Jurkat, Clone E6-1 (cell line): Measurements from ENCODE around the gene OR51V1. TPM values are rescaled to one million over a fixed set of nuclear protein-coding genes. Genes with fewer than 3 reads are reported as not detected.
"Not testable (repeated sequence)": the region's sequence is repeated elsewhere in the genome, so short reads cannot be mapped to it uniquely, and the experiment has no call there.

Experiments used
- DNase-seq: peaks from one replicate; pipeline ENCODE4 v3.0.0-alpha.2; 2011; ENCODE audit warnings: low read depth, low spot score
- H3K4me3 ChIP-seq: 2 replicates; pipeline ENCODE4 v1.5.1; 2011; ENCODE audit warnings: mild to moderate bottlenecking, low read length, control low read depth, moderate library complexity
- polyA plus RNA-seq: library from polyadenylated mRNA; unstranded; fragments of >200 nt; gene quantifications from one replicate; pipeline ENCODE4 v1.2.1, GENCODE V29; 2012; ENCODE audit warnings: missing spikeins; ENCODE audit not compliant: insufficient read length, insufficient read depth

Gene OR51V1
- polyA plus RNA-seq = not detected

DNA sequence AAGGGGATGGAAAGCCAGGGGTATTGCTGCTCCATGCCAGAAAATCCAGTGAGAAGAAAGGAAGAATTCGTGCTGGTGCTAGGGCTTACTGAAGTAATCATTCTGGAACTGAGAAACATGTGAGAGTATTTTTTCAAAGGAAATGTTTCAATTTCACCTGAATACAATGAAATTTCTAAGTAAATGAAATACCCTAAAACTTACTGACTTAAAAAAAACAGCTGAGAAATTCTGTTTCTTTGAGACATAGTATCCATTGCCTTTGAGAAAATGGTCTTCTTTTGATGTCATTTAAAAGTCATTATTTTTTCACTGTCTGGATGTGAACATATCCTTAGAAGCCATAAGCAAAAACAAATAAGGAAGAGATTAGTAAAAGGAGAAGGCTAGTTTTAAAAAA lies at the start of gene OR51V1:
OR51V1 (minus strand) TSS at position 101 of the 400 bp plus-strand sequence; CDS start at position 101, 0 bp downstream.
- DNase-seq = no peak
- H3K4me3 ChIP-seq = no peak within 1 kb of the TSS

DNA sequence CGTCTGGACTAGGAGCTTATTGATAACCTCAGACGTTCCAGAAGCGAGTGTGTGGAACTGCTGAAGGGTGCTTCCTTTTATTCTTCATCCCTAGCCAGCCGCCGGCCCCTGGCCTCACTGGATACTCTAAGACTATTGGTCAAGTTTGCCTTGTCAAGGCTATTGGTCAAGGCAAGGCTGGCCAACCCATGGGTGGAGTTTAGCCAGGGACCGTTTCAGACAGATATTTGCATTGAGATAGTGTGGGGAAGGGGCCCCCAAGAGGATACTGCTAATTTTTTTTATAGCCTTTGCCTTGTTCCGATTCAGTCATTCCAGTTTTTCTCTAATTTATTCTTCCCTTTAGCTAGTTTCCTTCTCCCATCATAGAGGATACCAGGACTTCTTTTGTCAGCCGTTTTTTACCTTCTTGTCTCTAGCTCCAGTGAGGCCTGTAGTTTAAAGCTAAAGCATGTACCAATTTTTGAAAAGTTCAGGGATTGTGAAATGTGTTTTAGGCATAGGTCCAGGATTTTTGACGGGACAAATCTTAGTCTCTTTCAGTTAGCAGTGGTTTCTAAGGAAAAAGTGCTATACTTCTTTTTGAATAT lies 49.4 kb upstream of the OR51V1 start, which contains the start of gene HBG1:
HBG1 (minus strand) TSS at position 51 of the 590 bp plus-strand sequence. CDS start 53 bp downstream, outside the sequence.
- not testable (repeated sequence) for H3K4me3 ChIP-seq, DNase-seq

DNA sequence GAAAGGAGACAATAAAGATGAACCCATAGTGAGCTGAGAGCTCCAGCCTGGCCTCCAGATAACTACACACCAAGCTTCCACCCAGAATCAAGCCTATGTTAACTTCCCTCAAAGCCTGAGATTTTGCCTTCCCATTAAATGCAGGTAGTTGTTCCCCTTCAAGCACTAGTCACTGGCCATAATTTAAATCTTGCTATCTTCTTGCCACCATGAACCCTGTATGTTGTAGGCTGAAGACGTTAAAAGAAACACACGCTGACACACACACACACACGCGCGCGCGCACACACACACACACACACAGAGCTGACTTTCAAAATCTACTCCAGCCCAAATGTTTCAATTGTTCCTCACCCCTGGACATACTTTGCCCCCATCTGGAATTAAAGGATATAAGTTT lies 48.0 kb upstream of the OR51V1 start:
- H3K4me3 ChIP-seq, DNase-seq: not testable (repeated sequence)

DNA sequence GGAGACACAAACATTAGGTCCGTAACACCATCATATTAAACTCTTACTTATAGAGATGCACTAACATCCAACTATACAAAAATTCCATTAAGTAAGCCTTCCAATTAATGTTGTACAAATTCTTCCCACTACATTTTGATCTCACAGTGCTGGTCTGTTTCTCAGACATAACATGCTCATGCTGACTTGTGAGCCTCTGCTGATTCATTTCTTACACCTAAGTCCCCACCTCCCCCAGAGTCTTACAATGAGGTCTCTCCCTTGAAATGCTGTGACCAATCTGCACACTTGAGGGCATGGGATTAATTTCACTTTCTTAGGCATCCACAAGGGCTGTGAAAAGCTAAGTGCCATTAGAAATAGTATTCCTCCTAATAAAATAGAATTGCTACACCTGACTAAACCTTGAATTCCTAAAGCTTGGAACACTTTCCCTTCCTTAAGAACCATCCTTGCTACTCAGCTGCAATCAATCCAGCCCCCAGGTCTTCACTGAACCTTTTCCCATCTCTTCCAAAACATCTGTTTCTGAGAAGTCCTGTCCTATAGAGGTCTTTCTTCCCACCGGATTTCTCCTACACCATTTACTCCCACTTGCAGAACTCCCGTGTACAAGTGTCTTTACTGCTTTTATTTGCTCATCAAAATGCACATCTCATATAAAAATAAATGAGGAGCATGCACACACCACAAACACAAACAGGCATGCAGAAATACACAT lies 47.1 kb upstream of the OR51V1 start:
- no peak for DNase-seq

DNA sequence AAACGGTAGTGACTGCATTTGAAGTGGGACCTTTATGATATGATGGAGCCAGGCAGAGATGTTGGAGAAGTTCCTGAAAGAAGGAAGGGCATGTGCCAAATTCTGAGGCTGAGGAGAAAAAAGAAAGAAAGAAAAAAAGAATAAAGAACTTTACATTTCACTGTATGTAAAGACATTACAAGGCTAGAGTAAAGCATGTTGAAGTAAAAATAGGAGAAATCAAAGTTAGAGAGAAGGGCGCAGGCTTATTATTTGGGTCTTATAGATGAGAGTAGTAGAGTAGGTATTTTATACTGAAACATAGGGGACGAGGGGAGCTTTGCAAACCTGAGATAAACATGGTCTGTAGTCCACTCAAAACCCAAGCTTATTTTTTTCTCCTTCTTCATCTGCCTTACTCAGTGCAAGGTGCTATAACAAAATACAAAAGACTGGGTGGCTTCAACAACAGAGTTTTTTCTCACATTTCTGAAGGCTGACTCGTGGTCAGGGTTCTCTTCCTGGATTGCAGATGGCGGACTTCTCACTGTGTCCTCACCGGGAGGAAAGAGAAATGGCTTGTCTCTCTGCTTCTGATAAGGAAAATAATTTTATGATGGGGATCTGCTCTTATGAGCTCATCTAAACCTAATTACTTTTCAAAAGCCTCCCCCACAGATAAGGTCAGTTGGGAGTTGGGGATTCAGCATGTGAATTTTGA lies 46.4 kb upstream of the OR51V1 start:
- DNase-seq = no peak
- no peak overlapping the region for H3K4me3 ChIP-seq

More for the DNA sequence above, 47.1 kb upstream of the OR51V1 start:
- no peak overlapping the region for H3K4me3 ChIP-seq

- DNase-seq = no peak
- H3K4me3 ChIP-seq = no peak overlapping the region
Measured at GRCh38 chr11:5245155-5245554, 44.7 kb upstream of the OR51V1 start.

DNA sequence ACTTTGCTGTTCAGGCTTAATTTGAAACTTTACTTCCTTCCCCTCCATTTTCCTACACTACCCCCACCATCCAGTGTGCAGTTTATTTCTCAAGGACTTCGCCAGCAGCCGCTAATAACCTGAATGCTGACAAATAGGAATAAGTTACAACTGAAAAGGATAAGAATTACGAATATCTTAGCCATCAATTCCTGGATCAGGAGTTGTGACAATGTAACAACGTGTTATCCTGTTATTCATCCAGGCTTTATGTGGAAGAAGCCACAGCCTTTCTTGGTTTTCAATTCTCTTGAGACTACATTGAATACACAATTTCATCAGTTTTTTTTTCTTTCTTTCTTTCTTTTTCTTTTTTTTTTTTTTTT lies 43.3 kb upstream of the OR51V1 start:
- DNase-seq = no peak

DNA sequence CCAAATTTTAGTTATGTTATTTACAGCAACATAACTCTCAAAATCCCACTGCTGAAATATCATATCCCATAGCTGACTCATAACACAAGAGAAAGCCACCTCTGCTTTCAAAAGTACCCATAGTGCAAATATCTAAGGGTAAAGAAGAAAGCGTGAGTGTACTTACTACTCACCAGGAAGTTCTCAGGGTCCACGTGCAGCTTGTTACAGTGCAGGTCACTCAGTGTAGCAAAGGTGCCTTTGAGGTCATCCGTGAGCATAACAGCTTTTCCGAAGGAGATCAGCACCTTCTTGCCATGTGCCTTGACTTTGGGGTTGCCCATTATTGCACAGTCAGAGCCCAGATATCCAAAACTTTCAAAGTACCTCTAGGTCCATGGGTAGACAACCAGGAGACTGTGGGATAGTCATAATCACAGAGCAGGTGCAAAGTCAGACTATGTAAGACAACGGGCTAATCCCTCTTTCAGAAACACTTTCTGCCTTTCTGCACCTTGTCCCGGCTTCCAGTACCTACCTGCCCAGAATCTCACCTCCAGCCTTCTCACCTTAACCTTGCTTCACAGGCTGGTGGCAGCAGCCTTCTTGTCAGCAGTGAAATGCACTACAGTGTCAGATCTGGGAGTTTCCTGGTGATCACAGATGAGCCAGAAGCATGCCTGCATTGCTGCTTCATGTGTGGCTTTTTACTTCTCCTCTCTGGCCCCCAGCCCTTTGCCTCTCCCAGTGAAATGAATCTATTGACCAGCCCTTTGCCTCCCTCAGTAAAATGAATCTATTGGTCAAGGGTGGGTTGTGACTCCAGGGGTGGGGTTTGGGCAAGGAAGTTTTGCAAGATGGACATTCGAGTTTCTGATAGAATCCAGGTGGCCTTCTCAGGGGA lies 42.7 kb upstream of the OR51V1 start:
- H3K4me3 ChIP-seq = no peak overlapping the region
- DNase-seq = no peak

More for the DNA sequence above, 43.3 kb upstream of the OR51V1 start:
- H3K4me3 ChIP-seq = no peak overlapping the region

- H3K4me3 ChIP-seq = no peak overlapping the region
Measured at GRCh38 chr11:5242208-5242607, 41.7 kb upstream of the OR51V1 start.

DNA sequence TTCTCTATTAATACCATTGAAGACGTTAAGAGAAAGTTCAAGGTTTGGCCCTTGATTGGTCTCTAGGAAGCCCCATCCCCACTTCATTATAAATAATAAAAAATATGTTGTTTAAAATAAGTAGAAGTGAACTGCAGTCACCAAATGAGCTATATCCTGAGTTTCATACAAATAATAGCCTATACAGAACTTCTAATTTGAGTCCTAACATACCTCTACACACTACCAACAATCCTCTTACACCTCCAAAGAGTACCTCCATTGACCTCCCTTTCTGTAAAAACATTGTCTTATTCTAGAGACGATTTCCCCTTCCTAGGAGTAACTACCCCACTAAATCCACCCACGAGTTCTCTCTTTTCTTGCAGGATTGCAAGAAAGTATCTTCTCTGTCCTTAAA lies 41.0 kb upstream of the OR51V1 start:
- no peak for DNase-seq
- no peak overlapping the region for H3K4me3 ChIP-seq

More at GRCh38 chr11:5242208-5242607, 41.7 kb upstream of the OR51V1 start:
- DNase-seq = no peak

DNA sequence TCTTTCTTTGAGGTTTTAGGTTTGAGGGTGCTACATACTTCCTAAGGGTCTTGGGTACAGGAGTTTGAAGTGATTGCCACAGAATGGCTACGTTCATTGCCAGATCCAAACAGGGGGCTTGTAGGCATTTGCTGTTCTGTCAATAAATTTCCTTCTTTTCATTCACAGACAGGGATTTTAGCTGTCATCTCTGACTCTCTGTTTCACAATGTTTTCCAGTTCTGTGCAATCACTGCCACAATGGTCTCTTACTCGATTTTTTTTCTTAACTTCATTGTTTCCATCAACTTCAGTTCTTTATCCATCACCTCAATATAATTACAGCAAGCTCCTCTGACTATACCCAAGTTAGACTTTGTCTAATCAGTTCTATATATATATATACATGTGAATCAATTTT lies 40.0 kb upstream of the OR51V1 start:
- DNase-seq = no peak
- H3K4me3 ChIP-seq = no peak overlapping the region

DNA sequence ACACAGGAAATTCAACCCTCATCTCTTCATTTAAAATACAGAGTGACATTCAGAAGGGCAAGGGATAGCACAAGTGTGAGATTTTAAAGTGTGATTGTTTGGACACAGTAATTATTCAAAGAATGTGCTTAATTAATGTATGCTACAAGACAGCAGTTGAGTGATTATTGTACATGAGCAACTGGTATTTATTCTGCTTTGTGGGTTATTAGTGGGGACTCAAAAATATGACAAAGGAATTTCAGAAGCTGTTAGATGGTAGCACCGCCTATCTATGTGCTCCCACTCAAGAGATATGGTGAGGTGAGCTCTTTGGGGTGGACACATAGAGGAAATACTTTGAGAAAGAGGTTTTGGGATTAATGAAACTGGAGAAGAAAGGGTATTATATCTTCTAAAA lies 39.6 kb upstream of the OR51V1 start:
- no peak for DNase-seq
- H3K4me3 ChIP-seq = no peak overlapping the region

GRCh38 chr11:5239046-5239445 lies 38.6 kb upstream of the OR51V1 start:
- H3K4me3 ChIP-seq = no peak overlapping the region
- DNase-seq = no peak

DNA sequence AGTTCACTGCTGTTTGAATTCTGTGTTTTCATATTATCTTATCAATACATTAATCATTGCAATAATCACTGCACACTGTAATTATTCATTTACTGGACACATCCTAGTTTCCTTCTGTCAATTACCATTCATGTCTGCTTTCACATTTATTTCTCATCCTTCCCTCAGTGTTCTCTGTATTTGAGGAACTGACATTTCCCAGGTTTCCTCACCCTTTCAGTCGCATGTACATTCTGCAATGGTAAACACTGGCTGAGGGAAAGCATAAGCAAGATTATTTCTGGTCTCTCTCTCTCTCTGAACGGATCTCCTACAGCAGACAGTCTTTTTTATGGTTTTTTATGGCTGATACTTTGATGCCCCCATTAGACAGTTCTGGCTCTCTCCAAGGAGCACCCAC lies 38.0 kb upstream of the OR51V1 start:
- DNase-seq = no peak

GRCh38 chr11:5237420-5237819 lies 36.9 kb upstream of the OR51V1 start:
- H3K4me3 ChIP-seq = no peak overlapping the region
- DNase-seq = no peak

More for the DNA sequence above, 38.0 kb upstream of the OR51V1 start:
- H3K4me3 ChIP-seq = no peak overlapping the region

- H3K4me3 ChIP-seq = no peak overlapping the region
- DNase-seq = no peak
Measured at GRCh38 chr11:5235364-5236095, 35.0 kb upstream of the OR51V1 start.

GRCh38 chr11:5234381-5234834 lies 33.9 kb upstream of the OR51V1 start, which contains the start of gene HBD:
TSS of gene HBD (minus strand) at chr11:5234483. CDS start at chr11:5234433, 50 bp downstream.
- DNase-seq = peak; percentile 20
- H3K4me3 ChIP-seq = no peak within 1 kb of the TSS

GRCh38 chr11:5233307-5233706 lies 32.8 kb upstream of the OR51V1 start:
- no peak overlapping the region for H3K4me3 ChIP-seq
- DNase-seq = no peak
